ENCODE measurements around the gene EYA4.

DNA sequence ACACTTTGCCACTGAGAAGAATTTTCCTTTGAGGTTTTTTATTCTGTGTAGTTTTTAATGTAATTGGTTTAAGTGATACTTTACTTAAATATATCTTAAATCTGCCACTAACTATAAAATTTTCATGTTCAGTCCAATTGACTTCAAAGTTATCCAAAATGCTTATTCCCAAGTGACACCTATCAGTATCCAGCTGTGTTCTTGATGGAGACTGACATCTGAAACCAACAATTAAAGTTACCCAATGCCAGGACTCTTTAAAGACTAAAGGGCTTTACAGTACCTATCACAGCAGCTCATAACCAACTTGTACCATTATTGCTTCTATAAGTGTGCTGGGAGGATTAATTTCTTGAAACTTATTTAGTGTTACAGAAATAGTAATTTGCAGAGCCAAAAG lies 13.8 kb upstream of the EYA4 start:
- no peak for TF ChIP-seq CTCF (IDR thresholded peaks at IDR 0.05)
- TF ChIP-seq POLR2AphosphoS5 (IDR thresholded peaks at IDR 0.05; ENCODE audit: low read depth, low read length), result no peak
- no peak for TF ChIP-seq EP300 (IDR thresholded peaks at IDR 0.05; ENCODE audit: borderline replicate concordance in 1 of 2, low read depth in 1 of 2, low read length in 1 of 2)
- no peak for TF ChIP-seq NRF1 (IDR thresholded peaks at IDR 0.05; ENCODE audit: low read depth, low read length)
- no peak for TF ChIP-seq SMC3 (IDR thresholded peaks at IDR 0.05; ENCODE audit: low read depth, low read length)
- TF ChIP-seq FOSL2 (IDR thresholded peaks at IDR 0.05; ENCODE audit: borderline replicate concordance, low read depth), result no peak
- no peak for TF ChIP-seq EZH2phosphoT487 (IDR thresholded peaks at IDR 0.05; ENCODE audit: borderline replicate concordance, low read depth)
- no peak for TF ChIP-seq JUND (IDR thresholded peaks at IDR 0.05)
- TF ChIP-seq RCOR1 (IDR thresholded peaks at IDR 0.05; ENCODE audit: low read length), result no peak
- TF ChIP-seq TEAD4 (IDR thresholded peaks at IDR 0.05; ENCODE audit: borderline replicate concordance, insufficient read depth), result no peak
- TF ChIP-seq, protein P1, sequence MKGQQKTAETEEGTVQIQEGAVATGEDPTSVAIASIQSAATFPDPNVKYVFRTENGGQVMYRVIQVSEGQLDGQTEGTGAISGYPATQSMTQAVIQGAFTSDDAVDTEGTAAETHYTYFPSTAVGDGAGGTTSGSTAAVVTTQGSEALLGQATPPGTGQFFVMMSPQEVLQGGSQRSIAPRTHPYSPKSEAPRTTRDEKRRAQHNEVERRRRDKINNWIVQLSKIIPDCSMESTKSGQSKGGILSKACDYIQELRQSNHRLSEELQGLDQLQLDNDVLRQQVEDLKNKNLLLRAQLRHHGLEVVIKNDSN (IDR thresholded peaks at IDR 0.05; ENCODE audit: borderline replicate concordance, low read depth), result no peak
- no peak for TF ChIP-seq NFIC (IDR thresholded peaks at IDR 0.05; ENCODE audit: borderline replicate concordance)
- TF ChIP-seq ELF1 (IDR thresholded peaks at IDR 0.05), result no peak
